ENCODE results near the gene DNTTIP2. TPM values are rescaled to one million over a fixed set of nuclear protein-coding genes. Genes with fewer than 3 reads are reported as not detected.
"Not testable (repeated sequence)": the region's sequence is repeated elsewhere in the genome, so short reads cannot be mapped to it uniquely, and the experiment has no call there.

DNTTIP2 gene
- total RNA-seq, 4 donors from 2014 or later: 3.0 to 37.6 (median 24.2) TPM

DNA sequence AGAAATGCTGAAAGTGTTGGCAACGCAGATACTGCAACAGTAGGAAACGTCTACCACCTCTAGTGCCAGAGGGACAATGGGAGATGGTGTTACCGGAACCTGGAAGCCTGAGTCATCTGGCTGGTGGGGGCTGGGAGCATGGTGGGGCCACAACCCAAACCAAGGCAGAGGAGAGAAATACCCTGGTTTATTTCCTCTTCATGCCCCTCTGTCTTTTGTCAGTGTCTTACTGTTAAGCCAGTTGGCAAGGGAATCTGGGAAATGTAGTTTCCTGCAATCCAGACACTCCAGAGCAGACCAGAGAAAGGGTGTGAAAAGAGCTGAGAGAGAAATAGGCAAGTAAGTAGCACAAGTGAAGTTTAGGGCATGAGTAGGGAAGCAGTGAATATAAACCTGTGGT, 14.8 kb downstream of the DNTTIP2 start:
- H3K9me3 ChIP-seq: no peaks in the 10 kb centered on the region
- no peak overlapping the region for H3K4me3 ChIP-seq
- no peak overlapping the region for H3K27ac ChIP-seq
- intact Hi-C loops (cut with DNase I; ENCODE audit: low total_unique reads) (no loop called here), in situ Hi-C loops (cut with MboI; ENCODE audit: low pct_ligation_motif_present in 1 of 4, low pct_unique_long_range_greater_than_20kb in 1 of 4, low sequenced_read_pairs in 3 of 4) (no loop called here)
- H3K27me3 ChIP-seq: no peaks in the 10 kb centered on the region
- no peaks in the 10 kb centered on the region for H3K4me1 ChIP-seq
- peaks cover 0 to 10% (median 2%) of the 10 kb centered on the region in 4 donors for H3K36me3 ChIP-seq
- no peak for TF ChIP-seq POLR2A (IDR thresholded peaks at IDR 0.05)
- no peak for TF ChIP-seq EP300 (IDR thresholded peaks at IDR 0.05; ENCODE audit: low read depth)
- TF ChIP-seq, protein P1, sequence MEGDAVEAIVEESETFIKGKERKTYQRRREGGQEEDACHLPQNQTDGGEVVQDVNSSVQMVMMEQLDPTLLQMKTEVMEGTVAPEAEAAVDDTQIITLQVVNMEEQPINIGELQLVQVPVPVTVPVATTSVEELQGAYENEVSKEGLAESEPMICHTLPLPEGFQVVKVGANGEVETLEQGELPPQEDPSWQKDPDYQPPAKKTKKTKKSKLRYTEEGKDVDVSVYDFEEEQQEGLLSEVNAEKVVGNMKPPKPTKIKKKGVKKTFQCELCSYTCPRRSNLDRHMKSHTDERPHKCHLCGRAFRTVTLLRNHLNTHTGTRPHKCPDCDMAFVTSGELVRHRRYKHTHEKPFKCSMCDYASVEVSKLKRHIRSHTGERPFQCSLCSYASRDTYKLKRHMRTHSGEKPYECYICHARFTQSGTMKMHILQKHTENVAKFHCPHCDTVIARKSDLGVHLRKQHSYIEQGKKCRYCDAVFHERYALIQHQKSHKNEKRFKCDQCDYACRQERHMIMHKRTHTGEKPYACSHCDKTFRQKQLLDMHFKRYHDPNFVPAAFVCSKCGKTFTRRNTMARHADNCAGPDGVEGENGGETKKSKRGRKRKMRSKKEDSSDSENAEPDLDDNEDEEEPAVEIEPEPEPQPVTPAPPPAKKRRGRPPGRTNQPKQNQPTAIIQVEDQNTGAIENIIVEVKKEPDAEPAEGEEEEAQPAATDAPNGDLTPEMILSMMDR (IDR thresholded peaks at IDR 0.05): no peak
- TF ChIP-seq POLR2AphosphoS5 (IDR thresholded peaks at IDR 0.05): no peak
- no peak for DNase-seq
- 59 to 74% methylated on average over 3 of the region's 3 CpGs for WGBS, 2 donors (ENCODE audit: low coverage in 1 of 2)

DNA sequence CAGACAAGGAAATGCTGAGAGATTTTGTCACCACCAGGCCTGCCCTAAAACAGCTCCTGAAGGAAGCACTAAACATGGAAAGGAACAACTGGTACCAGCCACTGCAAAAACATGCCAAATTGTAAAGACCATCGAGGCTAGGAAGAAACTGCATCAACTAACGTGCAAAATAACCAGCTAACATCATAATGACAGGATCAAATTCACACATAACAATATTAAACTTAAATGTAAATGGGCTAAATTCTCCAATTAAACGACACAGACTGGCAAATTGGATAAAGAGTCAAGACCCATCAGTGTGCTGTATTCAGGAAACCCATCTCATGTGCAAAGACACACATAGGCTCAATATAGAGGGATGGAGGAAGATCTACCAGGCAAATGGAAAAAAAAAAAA, 21.4 kb downstream of the DNTTIP2 start:
- H3K4me1 ChIP-seq; H3K27me3 ChIP-seq; DNase-seq; H3K4me3 ChIP-seq; H3K9me3 ChIP-seq; H3K36me3 ChIP-seq; intact Hi-C loops (cut with DNase I; ENCODE audit: low total_unique reads); H3K27ac ChIP-seq; in situ Hi-C loops (cut with MboI; ENCODE audit: low pct_ligation_motif_present in 1 of 4, low pct_unique_long_range_greater_than_20kb in 1 of 4, low sequenced_read_pairs in 3 of 4): not testable (repeated sequence)
- 58 to 70% methylated on average over 3 of the region's 3 CpGs for WGBS, 2 donors (ENCODE audit: low coverage in 1 of 2)

DNA sequence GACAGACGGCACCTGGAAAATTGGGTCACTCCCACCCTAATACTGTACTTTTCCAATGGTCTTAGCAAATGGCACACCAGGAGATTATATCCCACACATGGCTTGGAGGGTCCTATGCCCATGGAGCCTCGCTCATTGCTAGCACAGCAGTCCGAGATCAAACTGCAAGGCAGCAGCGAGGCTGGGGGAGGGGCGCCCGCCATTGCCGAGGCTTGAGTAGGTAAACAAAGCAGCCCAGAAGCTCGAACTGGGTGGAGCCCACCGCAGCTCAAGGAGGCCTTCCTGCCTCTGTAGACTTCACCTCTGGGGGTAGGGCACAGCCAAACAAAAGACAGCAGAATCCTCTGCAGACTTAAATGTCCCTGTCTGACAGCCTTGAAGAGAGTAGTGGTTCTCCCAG, 23.0 kb downstream of the DNTTIP2 start:
- in situ Hi-C loops (cut with MboI; ENCODE audit: low pct_ligation_motif_present in 1 of 4, low pct_unique_long_range_greater_than_20kb in 1 of 4, low sequenced_read_pairs in 3 of 4); H3K9me3 ChIP-seq; H3K4me1 ChIP-seq; H3K27me3 ChIP-seq; H3K4me3 ChIP-seq; H3K36me3 ChIP-seq; DNase-seq; intact Hi-C loops (cut with DNase I; ENCODE audit: low total_unique reads); H3K27ac ChIP-seq: not testable (repeated sequence)
- WGBS, 2 donors (ENCODE audit: low coverage in 1 of 2): 82% methylated on average over 9 of the region's 9 CpGs; no CpG with 5 or more reads in 1 of the 2 donors

DNA sequence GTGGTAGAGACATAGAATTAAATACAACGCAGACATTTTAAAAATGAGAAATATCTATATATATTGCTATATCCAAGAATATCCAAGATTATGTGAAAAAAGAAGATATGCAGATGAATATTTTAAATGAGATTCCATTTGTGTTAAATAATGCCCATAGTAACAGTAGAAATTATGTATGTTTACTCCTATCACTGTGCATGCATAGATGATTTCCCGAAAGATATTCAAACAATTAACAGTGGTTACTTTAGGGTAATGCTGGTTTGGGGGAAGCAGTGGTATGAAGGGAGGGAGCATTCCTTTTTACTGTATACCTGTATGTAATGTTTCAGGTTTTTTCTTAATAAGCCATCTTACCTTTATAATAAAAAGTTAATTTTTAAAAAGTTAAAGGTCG, 25.1 kb downstream of the DNTTIP2 start:
- H3K4me3 ChIP-seq: no peak overlapping the region
- no peaks in the 10 kb centered on the region for H3K4me1 ChIP-seq
- no peaks in the 10 kb centered on the region for H3K27me3 ChIP-seq
- in situ Hi-C loops (cut with MboI; ENCODE audit: low pct_ligation_motif_present in 1 of 4, low pct_unique_long_range_greater_than_20kb in 1 of 4, low sequenced_read_pairs in 3 of 4): no loop called here
- no peaks in the 10 kb centered on the region for H3K36me3 ChIP-seq
- WGBS, 2 donors (ENCODE audit: low coverage in 1 of 2): 84 to 93% methylated on average over 3 of the region's 3 CpGs
- intact Hi-C loops (cut with DNase I; ENCODE audit: low total_unique reads): loop anchor here (5.0 kb wide), 1 partner anchor 1188 kb away; no protein-coding TSS in a partner anchor
- TF ChIP-seq POLR2AphosphoS5 (IDR thresholded peaks at IDR 0.05) (no peak), EP300 (IDR thresholded peaks at IDR 0.05; ENCODE audit: low read depth) (no peak), POLR2A (IDR thresholded peaks at IDR 0.05) (no peak)
- no peak for DNase-seq
- no peaks in the 10 kb centered on the region for H3K9me3 ChIP-seq
- no peak overlapping the region for H3K27ac ChIP-seq

DNA sequence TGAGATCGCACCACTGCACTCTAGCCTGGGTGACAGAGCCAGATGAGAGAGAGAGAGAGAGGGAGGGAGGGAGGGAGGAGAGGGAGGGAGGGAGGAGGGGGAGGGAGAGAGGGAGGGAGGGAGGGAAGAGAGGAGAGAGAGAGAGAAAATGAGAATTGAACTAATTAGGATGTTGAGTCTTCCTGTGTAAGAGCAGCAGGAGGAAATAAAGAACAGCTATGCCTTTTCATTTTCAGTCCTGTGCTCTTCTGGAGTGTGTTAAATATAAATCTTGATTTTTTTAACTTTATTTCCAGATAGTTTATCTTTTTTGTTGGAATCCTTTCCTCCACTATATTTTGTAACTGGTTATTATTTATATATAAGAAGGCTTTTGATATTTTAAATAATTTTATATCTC, 27.1 kb downstream of the DNTTIP2 start:
- in situ Hi-C loops (cut with MboI; ENCODE audit: low pct_ligation_motif_present in 1 of 4, low pct_unique_long_range_greater_than_20kb in 1 of 4, low sequenced_read_pairs in 3 of 4): no loop called here

More for the DNA sequence above, 27.1 kb downstream of the DNTTIP2 start:
- no peak for DNase-seq
- Histone ChIP-seq H3K36me3 (no peaks in the 10 kb centered on the region), H3K27me3 (no peaks in the 10 kb centered on the region), H3K4me1 (peaks cover 0 to 9% (median 6%) of the 10 kb centered on the region in 4 donors), H3K27ac (no peak overlapping the region), H3K9me3 (no peaks in the 10 kb centered on the region), H3K4me3 (no peak overlapping the region)
- WGBS, 2 donors (ENCODE audit: low coverage in 1 of 2): 100% methylated on average over 1 of the region's 1 CpG
- intact Hi-C loops (cut with DNase I; ENCODE audit: low total_unique reads): loop anchor here (5.0 kb wide), 1 partner anchor 1190 kb away; no protein-coding TSS in a partner anchor
- TF ChIP-seq EP300 (IDR thresholded peaks at IDR 0.05; ENCODE audit: low read depth) (no peak), POLR2A (IDR thresholded peaks at IDR 0.05) (no peak), POLR2AphosphoS5 (IDR thresholded peaks at IDR 0.05) (no peak)
- TF ChIP-seq, protein P1 (IDR thresholded peaks at IDR 0.05): no peak
